Measurements from ENCODE around the gene PLCL2.
A peak's percentile ranks its signal among the peaks of the same experiment; 100 is the strongest.

Gene PLCL2

GRCh38 chr3:16861432-16861831, 23.3 kb upstream of the PLCL2 start:
- peak; percentile 43 for FAIRE-seq
- no peak for DNase-seq (ENCODE audit: insufficient read length, low spot score)
- no peak for TF ChIP-seq TAF1 (IDR thresholded peaks at IDR 0.05; ENCODE audit: low read depth, low read length)
- no peak for TF ChIP-seq POLR2AphosphoS5 (IDR thresholded peaks at IDR 0.05; ENCODE audit: low read depth, low read length)
- TF ChIP-seq POLR2A (IDR thresholded peaks at IDR 0.05; ENCODE audit: low read depth, low read length), result no peak
- no peak for TF ChIP-seq POU2F2 (IDR thresholded peaks at IDR 0.05; ENCODE audit: low read depth, low read length)
- no peak for TF ChIP-seq SPI1 (IDR thresholded peaks at IDR 0.05; ENCODE audit: low read depth, low read length)
- no peak for TF ChIP-seq PAX5 (IDR thresholded peaks at IDR 0.05; ENCODE audit: insufficient read depth, low read length, severe bottlenecking)

GRCh38 chr3:16864610-16865313, 20.0 kb upstream of the PLCL2 start:
- TF ChIP-seq PAX5 (IDR thresholded peaks at IDR 0.05; ENCODE audit: insufficient read depth, low read length, severe bottlenecking), result no peak
- TF ChIP-seq TAF1 (IDR thresholded peaks at IDR 0.05; ENCODE audit: low read depth, low read length), result no peak
- no peak for TF ChIP-seq POLR2A (IDR thresholded peaks at IDR 0.05; ENCODE audit: low read depth, low read length)
- no peak for TF ChIP-seq POLR2AphosphoS5 (IDR thresholded peaks at IDR 0.05; ENCODE audit: low read depth, low read length)
- no peak for TF ChIP-seq POU2F2 (IDR thresholded peaks at IDR 0.05; ENCODE audit: low read depth, low read length)
- no peak for TF ChIP-seq SPI1 (IDR thresholded peaks at IDR 0.05; ENCODE audit: low read depth, low read length)
- no peak for FAIRE-seq

GRCh38 chr3:16865335-16865734, 19.4 kb upstream of the PLCL2 start:
- DNase-seq (ENCODE audit: insufficient read length, low spot score), result no peak
- no peak for FAIRE-seq
- TF ChIP-seq SPI1 (IDR thresholded peaks at IDR 0.05; ENCODE audit: low read depth, low read length) (no peak), POLR2AphosphoS5 (IDR thresholded peaks at IDR 0.05; ENCODE audit: low read depth, low read length) (no peak), TAF1 (IDR thresholded peaks at IDR 0.05; ENCODE audit: low read depth, low read length) (no peak), PAX5 (IDR thresholded peaks at IDR 0.05; ENCODE audit: insufficient read depth, low read length, severe bottlenecking) (no peak), POLR2A (IDR thresholded peaks at IDR 0.05; ENCODE audit: low read depth, low read length) (no peak), POU2F2 (IDR thresholded peaks at IDR 0.05; ENCODE audit: low read depth, low read length) (no peak)

More at GRCh38 chr3:16864610-16865313, 20.0 kb upstream of the PLCL2 start:
- DNase-seq (ENCODE audit: insufficient read length, low spot score), result no peak

GRCh38 chr3:16866571-16866970, 18.2 kb upstream of the PLCL2 start:
- no peak for FAIRE-seq
- TF ChIP-seq POLR2AphosphoS5 (IDR thresholded peaks at IDR 0.05; ENCODE audit: low read depth, low read length), result no peak
- TF ChIP-seq POLR2A (IDR thresholded peaks at IDR 0.05; ENCODE audit: low read depth, low read length), result no peak
- TF ChIP-seq PAX5 (IDR thresholded peaks at IDR 0.05; ENCODE audit: insufficient read depth, low read length, severe bottlenecking), result no peak
- no peak for TF ChIP-seq POU2F2 (IDR thresholded peaks at IDR 0.05; ENCODE audit: low read depth, low read length)
- no peak for TF ChIP-seq TAF1 (IDR thresholded peaks at IDR 0.05; ENCODE audit: low read depth, low read length)
- TF ChIP-seq SPI1 (IDR thresholded peaks at IDR 0.05; ENCODE audit: low read depth, low read length), result no peak
- no peak for DNase-seq (ENCODE audit: insufficient read length, low spot score)

GRCh38 chr3:16868513-16868912, 16.2 kb upstream of the PLCL2 start:
- DNase-seq (ENCODE audit: insufficient read length, low spot score) (no peak), FAIRE-seq (no peak)

GRCh38 chr3:16869261-16870005, 15.3 kb upstream of the PLCL2 start:
- FAIRE-seq (no peak), DNase-seq (ENCODE audit: insufficient read length, low spot score) (no peak)

More at GRCh38 chr3:16868513-16868912, 16.2 kb upstream of the PLCL2 start:
- no peak for TF ChIP-seq POLR2AphosphoS5 (IDR thresholded peaks at IDR 0.05; ENCODE audit: low read depth, low read length)
- no peak for TF ChIP-seq POU2F2 (IDR thresholded peaks at IDR 0.05; ENCODE audit: low read depth, low read length)
- TF ChIP-seq POLR2A (IDR thresholded peaks at IDR 0.05; ENCODE audit: low read depth, low read length), result no peak
- no peak for TF ChIP-seq SPI1 (IDR thresholded peaks at IDR 0.05; ENCODE audit: low read depth, low read length)
- TF ChIP-seq TAF1 (IDR thresholded peaks at IDR 0.05; ENCODE audit: low read depth, low read length), result no peak
- no peak for TF ChIP-seq PAX5 (IDR thresholded peaks at IDR 0.05; ENCODE audit: insufficient read depth, low read length, severe bottlenecking)

GRCh38 chr3:16871915-16872842, 12.6 kb upstream of the PLCL2 start:
- FAIRE-seq, result no peak
- no peak for DNase-seq (ENCODE audit: insufficient read length, low spot score)
- TF ChIP-seq TAF1 (IDR thresholded peaks at IDR 0.05; ENCODE audit: low read depth, low read length) (no peak), SPI1 (IDR thresholded peaks at IDR 0.05; ENCODE audit: low read depth, low read length) (no peak), POLR2A (IDR thresholded peaks at IDR 0.05; ENCODE audit: low read depth, low read length) (no peak), POU2F2 (IDR thresholded peaks at IDR 0.05; ENCODE audit: low read depth, low read length) (no peak), POLR2AphosphoS5 (IDR thresholded peaks at IDR 0.05; ENCODE audit: low read depth, low read length) (no peak)

More at GRCh38 chr3:16869261-16870005, 15.3 kb upstream of the PLCL2 start:
- TF ChIP-seq PAX5 (IDR thresholded peaks at IDR 0.05; ENCODE audit: insufficient read depth, low read length, severe bottlenecking) (no peak), TAF1 (IDR thresholded peaks at IDR 0.05; ENCODE audit: low read depth, low read length) (no peak), SPI1 (IDR thresholded peaks at IDR 0.05; ENCODE audit: low read depth, low read length) (no peak), POU2F2 (IDR thresholded peaks at IDR 0.05; ENCODE audit: low read depth, low read length) (no peak), POLR2A (IDR thresholded peaks at IDR 0.05; ENCODE audit: low read depth, low read length) (no peak), POLR2AphosphoS5 (IDR thresholded peaks at IDR 0.05; ENCODE audit: low read depth, low read length) (no peak)

- DNase-seq (ENCODE audit: insufficient read length, low spot score) (no peak), FAIRE-seq (no peak)
- no peak for TF ChIP-seq PAX5 (IDR thresholded peaks at IDR 0.05; ENCODE audit: insufficient read depth, low read length, severe bottlenecking)
- TF ChIP-seq POLR2A (IDR thresholded peaks at IDR 0.05; ENCODE audit: low read depth, low read length), result no peak
- TF ChIP-seq POU2F2 (IDR thresholded peaks at IDR 0.05; ENCODE audit: low read depth, low read length), result no peak
- TF ChIP-seq POLR2AphosphoS5 (IDR thresholded peaks at IDR 0.05; ENCODE audit: low read depth, low read length), result no peak
- no peak for TF ChIP-seq SPI1 (IDR thresholded peaks at IDR 0.05; ENCODE audit: low read depth, low read length)
- no peak for TF ChIP-seq TAF1 (IDR thresholded peaks at IDR 0.05; ENCODE audit: low read depth, low read length)
Observed at GRCh38 chr3:16873872-16874271, 10.9 kb upstream of the PLCL2 start.
